Mucosa of descending colon (tissue), 3 donors: Measurements from ENCODE around the gene SORCS2. TPM values are rescaled to one million over a fixed set of nuclear protein-coding genes. Genes with fewer than 3 reads are reported as not detected.

Experiments used
- ATAC-seq: fragments of 200-7000 bp; cut with Tn5 transposase; one replicate; pipeline ENCODE4 v1.9.1; 2020; ENCODE audit warnings: mild to moderate bottlenecking, moderate library complexity
- DNase-seq, 3 donors: peaks; one replicate each; pipeline ENCODE4 v3.0.0-alpha.2; 2020
- H3K36me3 ChIP-seq: fragments of 200-600 bp; one replicate; pipeline ENCODE4 v1.8.0; 2021; ENCODE audit warnings: low read depth, mild to moderate bottlenecking
- H3K4me1 ChIP-seq: fragments of 200-600 bp; one replicate; pipeline ENCODE4 v1.8.0; 2021; ENCODE audit warnings: low read depth, mild to moderate bottlenecking
- H3K4me3 ChIP-seq: fragments of 200-600 bp; one replicate; pipeline ENCODE4 v1.8.0; 2021; ENCODE audit warnings: mild to moderate bottlenecking
- H3K9me3 ChIP-seq: fragments of 200-600 bp; one replicate; pipeline ENCODE4 v1.8.0; 2021; ENCODE audit warnings: mild to moderate bottlenecking
- intact Hi-C, 2 donors: fragments of 100-400 bp; cut with DNase I in 1 of 2; cut with micrococcal nuclease in 1 of 2; formaldehyde crosslinking; loops; one replicate each; pipeline versions ENCODE4 v1.11.0 to v1.11.1; 2022; cut with DNase I, micrococcal nuclease
- total RNA-seq, 3 donors: library from RNA; stranded (reverse); fragmentation: NEBNext Ultra II Directional in 2 of 3; extraction: Animal tissue kit (Norgen Biotek cat#: 25700) in 2 of 3; gene quantifications; one replicate each; pipeline versions ENCODE4 v1.2.1 to v1.2.4, GENCODE V29; 2021 to 2023
- TF ChIP-seq, protein P1 (sequence below): fragments of 200-600 bp; IDR thresholded peaks from one replicate; pipeline ENCODE4 v1.8.0; 2022; ENCODE audit warnings: antibody characterized with exemption, mild to moderate bottlenecking
- donor health status: DM: no; HTN: no; CAD: no; lungs with moderate emphysema.
- donor health status: DM: no; HTN: no; CAD: no.
- donor health status: DM: no; HTN: yes; CAD: no.

The SORCS2 gene
- total RNA-seq, 3 donors from 2014 or later: 0.20 to 3.1 (median 1.5) TPM

DNA sequence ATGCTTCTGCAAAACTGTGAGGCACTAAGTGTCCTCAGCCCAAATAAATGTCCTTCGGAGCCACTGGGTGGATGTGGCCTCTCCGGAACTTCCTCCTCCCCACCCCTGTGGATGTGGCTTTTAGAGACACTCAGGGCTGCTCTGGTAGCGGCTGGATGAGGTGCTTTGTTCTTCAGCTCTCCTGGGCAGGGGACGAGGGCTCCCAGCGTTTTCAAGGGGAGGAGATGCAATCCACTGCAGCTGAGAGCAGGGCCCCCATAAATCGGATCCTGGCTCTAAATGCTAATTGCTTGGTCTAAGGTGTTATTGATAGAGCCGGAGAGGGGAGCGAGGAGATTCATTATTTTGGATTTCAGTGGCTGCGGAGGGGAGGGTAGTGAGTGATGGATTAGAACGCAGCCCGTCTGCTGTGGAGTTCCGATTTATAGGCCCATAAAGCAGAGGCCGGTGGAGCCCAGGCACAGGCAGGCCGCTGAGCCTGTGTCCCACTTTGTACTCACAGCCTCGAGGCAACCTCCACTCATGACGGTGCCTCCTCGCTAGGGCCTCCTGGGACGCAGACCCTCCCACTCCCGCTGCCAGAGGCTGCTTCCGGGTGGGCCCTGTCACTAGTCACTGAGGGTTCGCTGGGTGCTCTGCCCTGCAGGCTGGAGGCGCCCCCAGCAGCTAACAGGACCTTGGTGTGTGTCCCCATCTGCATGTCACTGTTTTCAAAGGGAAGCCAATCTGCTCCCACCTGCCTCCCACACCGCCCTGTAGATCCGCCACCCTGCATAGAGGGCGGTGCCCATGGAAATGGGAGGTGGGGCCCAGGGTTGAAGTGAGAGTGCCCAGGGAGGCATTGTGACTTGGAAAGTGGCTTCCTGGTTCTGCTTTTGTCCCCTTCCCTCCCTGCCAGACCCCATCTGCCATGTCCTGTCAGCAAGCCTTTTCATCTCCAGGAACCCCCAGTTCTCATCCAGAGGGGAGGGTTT, 377.8 kb downstream of the SORCS2 start:
- ATAC-seq: no peak
- Histone ChIP-seq H3K4me1 (no peaks in the 10 kb centered on the region), H3K4me3 (no peak overlapping the region), H3K36me3 (no peaks in the 10 kb centered on the region), H3K9me3 (no peaks in the 10 kb centered on the region)
- DNase-seq: no peak
- intact Hi-C loops: no loop called here
- TF ChIP-seq, protein P1, sequence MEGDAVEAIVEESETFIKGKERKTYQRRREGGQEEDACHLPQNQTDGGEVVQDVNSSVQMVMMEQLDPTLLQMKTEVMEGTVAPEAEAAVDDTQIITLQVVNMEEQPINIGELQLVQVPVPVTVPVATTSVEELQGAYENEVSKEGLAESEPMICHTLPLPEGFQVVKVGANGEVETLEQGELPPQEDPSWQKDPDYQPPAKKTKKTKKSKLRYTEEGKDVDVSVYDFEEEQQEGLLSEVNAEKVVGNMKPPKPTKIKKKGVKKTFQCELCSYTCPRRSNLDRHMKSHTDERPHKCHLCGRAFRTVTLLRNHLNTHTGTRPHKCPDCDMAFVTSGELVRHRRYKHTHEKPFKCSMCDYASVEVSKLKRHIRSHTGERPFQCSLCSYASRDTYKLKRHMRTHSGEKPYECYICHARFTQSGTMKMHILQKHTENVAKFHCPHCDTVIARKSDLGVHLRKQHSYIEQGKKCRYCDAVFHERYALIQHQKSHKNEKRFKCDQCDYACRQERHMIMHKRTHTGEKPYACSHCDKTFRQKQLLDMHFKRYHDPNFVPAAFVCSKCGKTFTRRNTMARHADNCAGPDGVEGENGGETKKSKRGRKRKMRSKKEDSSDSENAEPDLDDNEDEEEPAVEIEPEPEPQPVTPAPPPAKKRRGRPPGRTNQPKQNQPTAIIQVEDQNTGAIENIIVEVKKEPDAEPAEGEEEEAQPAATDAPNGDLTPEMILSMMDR: no peak

DNA sequence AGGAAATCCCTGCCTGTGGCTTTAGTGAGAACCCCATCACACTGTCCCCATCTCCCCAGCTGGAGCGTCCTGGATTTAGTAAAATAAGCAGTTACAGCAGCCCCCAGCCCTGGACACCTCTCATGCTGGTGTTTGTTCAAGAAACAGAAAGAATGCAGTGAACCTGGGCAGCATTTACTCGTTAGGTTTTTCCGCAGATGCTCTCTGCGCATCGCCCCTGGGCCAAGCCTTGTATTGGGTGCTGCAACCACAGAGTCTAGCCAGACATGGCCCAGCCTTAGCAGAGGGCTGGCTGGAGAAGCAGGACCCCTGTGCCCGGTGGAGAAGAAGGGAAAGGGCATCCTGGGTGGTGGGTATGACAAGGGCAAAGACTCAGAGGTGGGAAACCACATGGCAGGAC, 378.7 kb downstream of the SORCS2 start:
- DNase-seq (no peak), ATAC-seq (no peak)
- no peaks in the 10 kb centered on the region for H3K36me3 ChIP-seq
- H3K4me3 ChIP-seq: no peak overlapping the region
- intact Hi-C loops: no loop called here
- H3K4me1 ChIP-seq: no peaks in the 10 kb centered on the region
- H3K9me3 ChIP-seq: peaks cover under 1% of the 10 kb centered on the region
- TF ChIP-seq, protein P1: no peak

DNA sequence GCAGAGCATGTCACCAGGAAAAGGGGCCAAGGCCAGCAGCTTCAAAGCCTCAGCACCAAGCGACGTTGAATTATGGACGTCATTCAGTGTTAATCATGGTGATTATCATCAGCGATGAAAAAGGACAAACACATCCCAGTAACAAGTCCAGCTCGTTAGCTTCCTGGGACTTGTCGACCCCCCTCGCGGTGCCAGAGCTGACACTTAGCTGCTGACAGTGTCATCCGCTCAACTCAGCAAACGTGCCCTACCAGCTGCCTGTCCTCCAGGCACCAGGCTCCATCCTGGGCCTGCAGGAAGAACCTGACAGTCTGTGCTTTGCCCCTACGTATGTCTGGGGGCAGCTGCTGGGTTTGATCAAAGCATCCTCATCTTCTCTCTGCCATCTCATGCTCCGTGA, 379.4 kb downstream of the SORCS2 start:
- DNase-seq (no peak), ATAC-seq (no peak)
- TF ChIP-seq, protein P1: no peak
- intact Hi-C loops: no loop called here
- Histone ChIP-seq H3K9me3 (peaks cover 8% of the 10 kb centered on the region), H3K4me1 (no peaks in the 10 kb centered on the region), H3K36me3 (no peaks in the 10 kb centered on the region), H3K4me3 (no peak overlapping the region)

DNA sequence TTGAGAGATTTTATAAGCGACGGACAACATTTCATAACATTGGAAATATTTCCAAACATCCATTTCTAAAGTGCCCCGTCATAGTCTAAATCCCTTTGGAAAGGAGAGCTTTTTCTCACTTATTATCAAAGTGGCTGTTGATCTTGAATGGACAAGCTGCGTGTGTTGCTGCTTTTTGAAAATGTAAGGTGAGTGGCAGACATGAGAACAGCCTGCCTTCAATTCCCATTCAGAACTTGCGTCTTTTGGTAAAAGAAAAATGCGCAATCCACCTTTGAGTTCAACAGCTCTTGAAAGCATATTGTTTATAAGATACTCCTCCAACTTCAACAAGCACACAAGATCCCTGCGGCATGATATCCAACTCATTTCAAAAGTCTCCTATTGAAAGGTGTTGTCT, 380.6 kb downstream of the SORCS2 start:
- Histone ChIP-seq H3K4me3 (no peak overlapping the region), H3K4me1 (no peaks in the 10 kb centered on the region), H3K36me3 (no peaks in the 10 kb centered on the region), H3K9me3 (peaks cover 16% of the 10 kb centered on the region)
- TF ChIP-seq, protein P1: no peak
- DNase-seq (no peak), ATAC-seq (no peak)
- intact Hi-C loops: no loop called here

DNA sequence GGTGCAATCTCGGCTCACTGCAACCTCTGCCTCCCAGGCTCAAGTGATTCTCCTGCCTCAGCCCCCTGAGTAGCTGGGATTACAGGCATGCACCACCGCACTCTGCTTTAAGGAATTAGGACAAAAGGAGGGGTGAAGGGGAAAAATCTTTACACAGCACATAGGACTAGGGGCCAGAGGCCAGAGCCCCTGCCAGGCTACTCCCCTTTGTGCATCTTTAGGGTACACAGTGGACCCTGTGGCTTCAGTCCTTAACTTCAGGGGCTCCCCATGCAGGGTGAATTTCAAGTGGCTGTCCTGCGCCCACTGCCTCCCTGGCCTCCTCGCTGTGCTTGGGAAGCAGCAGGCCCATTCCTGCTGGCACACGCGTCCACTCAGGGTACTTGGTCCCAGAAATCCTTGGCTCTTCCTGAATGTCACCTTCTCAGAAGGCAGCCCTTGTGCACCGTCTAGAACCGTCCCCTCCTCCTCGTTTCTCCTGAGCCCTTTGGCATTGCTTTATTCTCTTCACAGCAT, 381.3 kb downstream of the SORCS2 start:
- TF ChIP-seq, protein P1: no peak
- no peaks in the 10 kb centered on the region for H3K36me3 ChIP-seq
- DNase-seq: no peak
- intact Hi-C loops: no loop called here
- no peak overlapping the region for H3K4me3 ChIP-seq
- H3K9me3 ChIP-seq: peaks cover 24% of the 10 kb centered on the region
- ATAC-seq: no peak
- H3K4me1 ChIP-seq: no peaks in the 10 kb centered on the region
